Measurements from ENCODE around the gene MED29. TPM values are rescaled to one million over a fixed set of nuclear protein-coding genes. Genes with fewer than 3 reads are reported as not detected.

Gene MED29
- total and polyA plus RNA-seq, 2 of the 13 experiments (the other 11 are each of a cell fraction or from before 2014, with no cell fraction given) = 14.0 to 19.7 TPM

DNA sequence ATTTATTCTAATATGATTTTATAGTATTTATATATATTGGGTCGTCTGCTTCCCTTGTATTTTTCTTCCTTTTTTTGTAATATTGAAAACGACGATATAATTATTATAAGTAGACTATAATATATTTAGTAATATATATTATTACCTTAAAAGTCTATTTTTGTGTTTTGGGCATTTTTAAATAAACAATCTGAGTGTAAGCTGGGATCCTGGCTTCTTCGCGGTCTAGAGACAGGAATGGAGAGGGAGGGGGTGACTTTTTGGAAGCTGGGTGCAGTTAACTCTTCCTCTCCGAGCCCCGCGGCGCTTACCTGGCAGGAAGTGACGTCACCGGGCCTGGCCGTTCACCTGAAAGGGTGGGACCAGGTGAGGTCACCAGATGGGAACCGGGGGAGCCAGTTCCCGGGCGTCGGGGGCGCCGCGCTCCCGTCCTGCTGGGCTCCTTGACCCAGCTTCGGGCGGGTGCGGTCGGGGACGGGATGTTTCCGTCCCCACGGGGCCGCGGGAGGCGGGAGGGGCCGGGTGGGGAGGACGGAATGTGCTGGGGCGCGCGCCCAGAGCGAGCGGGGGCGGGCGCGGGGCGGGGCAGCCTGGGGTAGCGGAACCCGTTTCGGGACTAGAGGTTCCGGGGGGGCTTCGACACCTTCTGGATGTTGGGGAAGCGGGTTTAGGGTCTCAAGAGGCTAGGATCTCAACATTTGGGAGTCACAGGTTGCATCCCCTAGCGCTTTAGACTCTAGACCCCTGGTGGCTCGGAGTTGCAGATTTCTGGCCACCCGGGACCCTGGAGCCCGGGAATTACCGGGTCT is 18.2 kb downstream of the MED29 start (continued):
- TF ChIP-seq CREB3 (CRISPR knock-in tag; IDR thresholded peaks at IDR 0.05) (no peak), SRSF9 (IDR thresholded peaks at IDR 0.05; ENCODE audit: borderline replicate concordance, insufficient read depth, low read depth, low read length, poor library complexity, severe bottlenecking) (no peak), HBP1 (CRISPR knock-in tag; IDR thresholded peaks at IDR 0.05; ENCODE audit: low read depth) (no peak), ZNF263 (CRISPR knock-in tag; IDR thresholded peaks at IDR 0.05) (0 out of 2 replicates have a peak, but pooled peaks have one; percentile 10), BRCA1 (CRISPR knock-in tag; IDR thresholded peaks at IDR 0.05) (no peak), ZNF570 (CRISPR knock-in tag; IDR thresholded peaks at IDR 0.05; ENCODE audit: borderline replicate concordance) (no peak), ZNF530 (CRISPR knock-in tag; IDR thresholded peaks at IDR 0.05; ENCODE audit: low read depth) (no peak), MNT (IDR thresholded peaks at IDR 0.05) (no peak), BORCS8-MEF2B (CRISPR knock-in tag; IDR thresholded peaks at IDR 0.05) (0 out of 2 replicates have a peak, but pooled peaks have one; percentile 43), ZFP36L1 (CRISPR knock-in tag; IDR thresholded peaks at IDR 0.05) (0 out of 2 replicates have a peak, but pooled peaks have one; percentile 54), ZNF180 (CRISPR knock-in tag; IDR thresholded peaks at IDR 0.05; ENCODE audit: borderline replicate concordance, low read depth) (no peak), RBM22 (optimal IDR thresholded peaks at IDR 0.05; ENCODE audit: low read length) (peak; percentile 72), ZNF234 (CRISPR knock-in tag; conservative IDR thresholded peaks at IDR 0.05) (0 out of 2 replicates have a peak, but pooled peaks have one; percentile 47), ZNF558 (CRISPR knock-in tag; IDR thresholded peaks at IDR 0.05; ENCODE audit: borderline replicate concordance) (peak; percentile 66; the same call in 1 of the 2 replicates), ZNF790 (CRISPR knock-in tag; IDR thresholded peaks at IDR 0.05; ENCODE audit: borderline replicate concordance) (0 out of 2 replicates have a peak, but pooled peaks have one; percentile 30), POLR2A (IDR thresholded peaks at IDR 0.05; ENCODE audit: insufficient read depth in 1 of 2, low read depth in 2 of 2, low read length in 2 of 2) (peak; percentile 45 to 83; a peak in 3 of 4 replicates), TGIF2 (CRISPR knock-in tag; IDR thresholded peaks at IDR 0.05) (no peak), ZSCAN22 (CRISPR knock-in tag; IDR thresholded peaks at IDR 0.05) (no peak; the same call in 1 of the 2 replicates), AGO1 (IDR thresholded peaks at IDR 0.05; ENCODE audit: low read depth, low read length, poor library complexity, severe bottlenecking) (peak; percentile 85)
- TF ChIP-seq, protein P1, sequence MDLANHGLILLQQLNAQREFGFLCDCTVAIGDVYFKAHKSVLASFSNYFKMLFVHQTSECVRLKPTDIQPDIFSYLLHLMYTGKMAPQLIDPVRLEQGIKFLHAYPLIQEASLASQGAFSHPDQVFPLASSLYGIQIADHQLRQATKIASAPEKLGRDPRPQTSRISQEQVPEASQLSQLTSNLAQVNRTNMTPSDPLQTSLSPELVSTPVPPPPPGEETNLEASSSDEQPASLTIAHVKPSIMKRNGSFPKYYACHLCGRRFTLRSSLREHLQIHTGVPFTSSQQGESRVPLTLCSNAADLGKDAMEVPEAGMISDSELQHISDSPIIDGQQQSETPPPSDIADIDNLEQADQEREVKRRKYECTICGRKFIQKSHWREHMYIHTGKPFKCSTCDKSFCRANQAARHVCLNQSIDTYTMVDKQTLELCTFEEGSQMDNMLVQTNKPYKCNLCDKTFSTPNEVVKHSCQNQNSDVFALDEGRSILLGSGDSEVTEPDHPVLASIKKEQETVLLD (CRISPR knock-in tag; IDR thresholded peaks at IDR 0.05; ENCODE audit: low read depth) = peak; percentile 30; the same call in 1 of the 2 replicates
- TF ChIP-seq, protein P2, sequence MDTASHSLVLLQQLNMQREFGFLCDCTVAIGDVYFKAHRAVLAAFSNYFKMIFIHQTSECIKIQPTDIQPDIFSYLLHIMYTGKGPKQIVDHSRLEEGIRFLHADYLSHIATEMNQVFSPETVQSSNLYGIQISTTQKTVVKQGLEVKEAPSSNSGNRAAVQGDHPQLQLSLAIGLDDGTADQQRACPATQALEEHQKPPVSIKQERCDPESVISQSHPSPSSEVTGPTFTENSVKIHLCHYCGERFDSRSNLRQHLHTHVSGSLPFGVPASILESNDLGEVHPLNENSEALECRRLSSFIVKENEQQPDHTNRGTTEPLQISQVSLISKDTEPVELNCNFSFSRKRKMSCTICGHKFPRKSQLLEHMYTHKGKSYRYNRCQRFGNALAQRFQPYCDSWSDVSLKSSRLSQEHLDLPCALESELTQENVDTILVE (CRISPR knock-in tag; IDR thresholded peaks at IDR 0.05) = 0 out of 2 replicates have a peak, but pooled peaks have one; percentile 23

Measured in HepG2 (cell line).